CD4-positive, alpha-beta T cell (primary cell): Measurements from ENCODE around the gene BLM. TPM values are rescaled to one million over a fixed set of nuclear protein-coding genes. Genes with fewer than 3 reads are reported as not detected.

Experiments
- ATAC-seq: fragments of 200-7000 bp; cut with Tn5 transposase; one replicate; pipeline ENCODE4 v1.10.0; 2022; ENCODE audit warnings: mild to moderate bottlenecking; ENCODE audit not compliant: poor library complexity
- CTCF ChIA-PET: fragments of 350-600 bp; sonication (Branson Sonifier 250); formaldehyde crosslinking; loops from one replicate; lab custom pipeline; 2021; ENCODE audit warnings: antibody characterized with exemption, inconsistent platforms; lab: Charles Lee
- POLR2A ChIA-PET: fragments of 350-600 bp; sonication (Branson Sonifier 250); formaldehyde crosslinking; loops from one replicate; lab custom pipeline; 2021; ENCODE audit warnings: antibody characterized with exemption, inconsistent platforms; lab: Charles Lee
- DNase-seq, 14 experiments: peaks; one replicate each; pipeline ENCODE4 v3.0.0-alpha.2; 2013 to 2020; ENCODE audit warnings: mixed read lengths in 2 of 14
- H3K27ac ChIP-seq, 2 donors: one replicate each; pipeline versions ENCODE4 v1.5.1 to v1.7.0; 2013; ENCODE audit warnings: low read length in 2 of 2, low read depth in 1 of 2, mild to moderate bottlenecking in 1 of 2
- H3K27me3 ChIP-seq, 2 experiments: 1 replicate in 1 of 2; 2 replicates in 1 of 2; pipeline versions ENCODE4 v1.6.1 to v1.7.0; 2013; ENCODE audit warnings: low read length in 2 of 2, control low read depth in 1 of 2, mild to moderate bottlenecking in 1 of 2, moderate library complexity in 1 of 2; ENCODE audit not compliant: insufficient read depth in 2 of 2, control insufficient read depth in 1 of 2
- H3K36me3 ChIP-seq: one replicate; pipeline ENCODE4 v1.6.1; 2013; ENCODE audit warnings: low read length, control low read depth; ENCODE audit not compliant: insufficient read depth
- H3K4me1 ChIP-seq: one replicate; pipeline ENCODE4 v1.6.1; 2013; ENCODE audit warnings: low read length, control low read depth; ENCODE audit not compliant: insufficient read depth
- H3K4me3 ChIP-seq: one replicate; pipeline ENCODE4 v1.5.1; 2013; ENCODE audit warnings: mild to moderate bottlenecking, low read length, moderate library complexity
- H3K9me3 ChIP-seq, 2 experiments: 1 replicate in 1 of 2; 2 replicates in 1 of 2; pipeline versions ENCODE4 v1.6.1 to v1.7.0; 2013; ENCODE audit warnings: low read length in 2 of 2, mild to moderate bottlenecking in 2 of 2, control low read depth in 1 of 2, moderate library complexity in 1 of 2; ENCODE audit not compliant: control insufficient read depth in 1 of 2, insufficient read depth in 1 of 2
- H3K27ac Mint-ChIP-seq: one replicate; pipeline ENCODE4 v1.8.0; 2020; ENCODE audit warnings: mixed read lengths
- H3K27me3 Mint-ChIP-seq: one replicate; pipeline ENCODE4 v1.8.0; 2021; ENCODE audit warnings: mixed read lengths
- H3K36me3 Mint-ChIP-seq: one replicate; pipeline ENCODE4 v1.8.0; 2021; ENCODE audit warnings: low read depth, mixed read lengths
- H3K4me1 Mint-ChIP-seq: one replicate; pipeline ENCODE4 v1.8.0; 2021; ENCODE audit warnings: low read depth, mixed read lengths
- H3K4me3 Mint-ChIP-seq: one replicate; pipeline ENCODE4 v1.8.0; 2020; ENCODE audit warnings: mild to moderate bottlenecking, mixed read lengths
- H3K9me3 Mint-ChIP-seq: one replicate; pipeline ENCODE4 v1.8.0; 2020; ENCODE audit warnings: mixed read lengths
- intact Hi-C, 2 experiments: fragments of 100-400 bp; cut with DNase I in 1 of 2; cut with micrococcal nuclease in 1 of 2; formaldehyde crosslinking; loops; one replicate each; pipeline versions ENCODE4 v1.15.1 to v1.9.0; 2023 to 2025; cut with DNase I, micrococcal nuclease
- total RNA-seq, 174 experiments: library from RNA in 2 of 174; stranded (reverse) in 2 of 174; gene quantifications; one replicate each; pipeline ENCODE4 v1.2.3 and lab custom pipeline; 2021 to 2026
- TF ChIP-seq, protein P1 (sequence below): fragments of 200-600 bp; IDR thresholded peaks from one replicate; pipeline ENCODE4 v1.8.0; 2022; ENCODE audit warnings: antibody characterized with exemption, mild to moderate bottlenecking

The BLM gene
- total RNA-seq, 2 experiments from 2014 or later, result 1.6 to 1.8 TPM

DNA sequence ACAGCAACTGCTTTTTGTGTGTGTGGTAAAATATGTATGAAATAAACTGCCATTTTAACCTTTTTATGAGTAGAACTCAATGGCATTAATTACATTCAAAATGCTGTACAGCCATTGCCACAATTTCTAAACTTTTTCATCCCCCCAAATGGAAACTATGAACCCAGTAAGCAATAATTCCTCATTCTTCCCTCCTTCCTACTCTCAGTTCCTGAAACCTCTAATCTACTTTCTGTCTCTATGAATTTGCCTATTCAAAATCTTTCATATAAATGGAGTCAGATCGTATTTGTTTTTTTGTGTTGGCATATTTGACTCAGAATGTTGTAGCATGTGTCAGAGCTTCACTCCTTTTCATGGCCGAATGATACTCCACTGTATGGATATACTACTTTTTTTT, 5.3 kb upstream of the BLM start:
- no peaks in the 10 kb centered on the region for H3K36me3 ChIP-seq
- DNase-seq, result no peak
- H3K9me3 ChIP-seq, result no peaks in the 10 kb centered on the region
- TF ChIP-seq, protein P1, sequence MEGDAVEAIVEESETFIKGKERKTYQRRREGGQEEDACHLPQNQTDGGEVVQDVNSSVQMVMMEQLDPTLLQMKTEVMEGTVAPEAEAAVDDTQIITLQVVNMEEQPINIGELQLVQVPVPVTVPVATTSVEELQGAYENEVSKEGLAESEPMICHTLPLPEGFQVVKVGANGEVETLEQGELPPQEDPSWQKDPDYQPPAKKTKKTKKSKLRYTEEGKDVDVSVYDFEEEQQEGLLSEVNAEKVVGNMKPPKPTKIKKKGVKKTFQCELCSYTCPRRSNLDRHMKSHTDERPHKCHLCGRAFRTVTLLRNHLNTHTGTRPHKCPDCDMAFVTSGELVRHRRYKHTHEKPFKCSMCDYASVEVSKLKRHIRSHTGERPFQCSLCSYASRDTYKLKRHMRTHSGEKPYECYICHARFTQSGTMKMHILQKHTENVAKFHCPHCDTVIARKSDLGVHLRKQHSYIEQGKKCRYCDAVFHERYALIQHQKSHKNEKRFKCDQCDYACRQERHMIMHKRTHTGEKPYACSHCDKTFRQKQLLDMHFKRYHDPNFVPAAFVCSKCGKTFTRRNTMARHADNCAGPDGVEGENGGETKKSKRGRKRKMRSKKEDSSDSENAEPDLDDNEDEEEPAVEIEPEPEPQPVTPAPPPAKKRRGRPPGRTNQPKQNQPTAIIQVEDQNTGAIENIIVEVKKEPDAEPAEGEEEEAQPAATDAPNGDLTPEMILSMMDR, result no peak
- Mint-ChIP-seq H3K27ac (no peak overlapping the region), H3K36me3 (peaks cover 1% of the 10 kb centered on the region), H3K9me3 (no peaks in the 10 kb centered on the region), H3K27me3 (no peaks in the 10 kb centered on the region), H3K4me1 (peaks cover 30% of the 10 kb centered on the region), H3K4me3 (no peak overlapping the region)
- no peaks in the 10 kb centered on the region for H3K27me3 ChIP-seq
- peaks cover 8% of the 10 kb centered on the region for H3K4me1 ChIP-seq
- ChIA-PET POLR2A (no interaction called here), CTCF (no interaction called here)
- intact Hi-C loops, result loop anchor here (10.0 kb wide), 3 partner anchors 47 to 607 kb away; partner anchors contain the start of gene IDH2 (in 1 of the 2)
- no peak overlapping the region for H3K27ac ChIP-seq
- no peak overlapping the region for H3K4me3 ChIP-seq
- no peak for ATAC-seq

DNA sequence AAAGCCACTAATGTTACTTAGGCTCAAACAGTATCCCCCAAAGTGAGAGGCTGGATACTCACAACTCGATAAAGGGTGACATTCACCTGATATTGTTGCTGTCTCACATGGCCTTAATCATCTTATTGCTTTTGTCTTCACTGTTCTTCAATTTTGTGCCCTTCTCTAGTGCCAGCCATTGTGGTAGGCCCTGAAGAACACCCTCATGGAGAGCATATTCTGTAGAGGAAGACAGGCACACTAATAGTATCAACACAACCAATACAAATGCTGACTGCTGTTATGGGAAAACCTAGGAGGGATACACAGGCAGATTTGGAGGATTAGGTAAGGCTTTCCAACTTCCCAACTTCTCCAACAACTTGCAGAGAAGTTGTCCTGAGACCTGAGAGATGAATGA, 4.1 kb upstream of the BLM start:
- Histone ChIP-seq H3K36me3 (no peaks in the 10 kb centered on the region), H3K27ac (no peak overlapping the region), H3K27me3 (no peaks in the 10 kb centered on the region), H3K4me3 (no peak overlapping the region), H3K9me3 (no peaks in the 10 kb centered on the region), H3K4me1 (peaks cover 16% of the 10 kb centered on the region)
- intact Hi-C loops, result loop anchor here (10.0 kb wide), 3 partner anchors 48 to 608 kb away; partner anchors contain the start of gene IDH2 (in 1 of the 2)
- ChIA-PET CTCF (interaction anchor here (0.7 kb wide), 1 partner anchor 21 kb away, joined by 3 read pairs; no protein-coding TSS in a partner anchor), POLR2A (no interaction called here)
- no peaks in the 10 kb centered on the region for H3K27me3 Mint-ChIP-seq
- TF ChIP-seq, protein P1, result no peak
- ATAC-seq, result no peak
- H3K36me3 Mint-ChIP-seq, result peaks cover 8% of the 10 kb centered on the region
- H3K4me1 Mint-ChIP-seq, result peaks cover 40% of the 10 kb centered on the region
- H3K9me3 Mint-ChIP-seq, result no peaks in the 10 kb centered on the region
- peak overlapping the region; percentile 78 for H3K4me3 Mint-ChIP-seq
- DNase-seq, result no peak
- H3K27ac Mint-ChIP-seq, result no peak overlapping the region

DNA sequence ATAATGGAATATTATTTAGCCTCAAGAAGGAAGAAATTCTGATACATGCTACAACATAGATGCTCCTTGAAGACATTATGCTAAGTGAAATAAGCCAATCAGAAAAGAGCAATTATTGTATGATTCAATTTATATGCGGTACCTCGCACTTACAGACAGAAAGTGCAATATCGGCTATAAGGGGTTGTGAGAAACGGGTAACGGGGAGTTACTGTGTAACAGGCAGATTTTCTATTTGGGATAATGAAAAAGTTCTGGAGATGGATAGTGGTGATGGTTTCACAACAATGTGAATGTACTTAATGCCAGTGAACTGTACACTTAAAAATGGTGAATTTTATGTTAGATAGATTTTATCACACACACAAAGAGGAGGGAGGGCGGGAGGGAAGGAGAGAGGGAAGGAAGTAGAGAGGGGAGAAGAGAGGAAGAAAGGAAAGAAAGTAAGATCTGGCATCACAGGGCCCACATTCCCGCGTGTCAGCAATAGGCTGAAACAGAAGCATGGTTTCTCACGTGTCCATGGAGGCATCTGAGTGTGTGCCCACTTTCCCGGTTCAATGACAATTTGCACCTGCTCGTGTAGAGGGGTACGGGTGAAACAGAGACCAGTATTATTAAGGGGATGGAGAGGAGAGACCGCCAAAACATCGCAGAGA, 700 bp upstream of the BLM start:
- Mint-ChIP-seq H3K4me3 (peak overlapping the region; percentile 99), H3K27ac (peak overlapping the region; percentile 96), H3K36me3 (peaks cover 8% of the 10 kb centered on the region), H3K27me3 (no peaks in the 10 kb centered on the region), H3K4me1 (peaks cover 35% of the 10 kb centered on the region), H3K9me3 (no peaks in the 10 kb centered on the region)
- Histone ChIP-seq H3K27me3 (no peaks in the 10 kb centered on the region), H3K27ac (peak overlapping the region; percentile 82 to 92), H3K4me3 (peak overlapping the region; percentile 78), H3K4me1 (peaks cover 13% of the 10 kb centered on the region), H3K36me3 (no peaks in the 10 kb centered on the region), H3K9me3 (no peaks in the 10 kb centered on the region)
- ChIA-PET POLR2A (interaction anchor here (0.7 to 2.4 kb wide), 21 partner anchors 12 to 715 kb away, joined by 3 to 16 read pairs (median 4); partner anchors contain the start of genes HDDC3, IQGAP1, MAN2A2 and RCCD1), CTCF (interaction anchor here (0.5 to 1.8 kb wide), 6 partner anchors 51 to 397 kb away, joined by 3 to 8 read pairs (median 3); partner anchors contain the start of genes HDDC3 and UNC45A)
- TF ChIP-seq, protein P1, result no peak
- intact Hi-C loops, result loop anchor here (2.0 to 10.0 kb wide), 5 partner anchors 52 to 612 kb away; partner anchors contain the start of genes HDDC3 (in 1 of the 2) and IDH2 (in 1 of the 2)
- ATAC-seq (no peak), DNase-seq (no peak)
